Thoracic aorta (tissue), 2 donors: ENCODE results near the gene CAPN1. TPM values are rescaled to one million over a fixed set of nuclear protein-coding genes. Genes with fewer than 3 reads are reported as not detected.

Source experiments
- ATAC-seq: fragments of 150-250 bp; one replicate; pipeline ENCODE4 v1.8.0; 2017; ENCODE audit warnings: low read depth; ENCODE audit not compliant: insufficient number of reproducible peaks, low FRiP score
- DNase-seq: peaks from one replicate; pipeline ENCODE4 v3.0.0-alpha.2; 2020; ENCODE audit warnings: low spot score
- H3K27ac ChIP-seq, 2 donors: fragments of 200-600 bp; sonication (generic); 1 replicate in 1 of 2; 2 replicates in 1 of 2; pipeline ENCODE4 v1.5.1; 2016; ENCODE audit warnings: mild to moderate bottlenecking in 2 of 2, moderate library complexity in 2 of 2
- H3K27me3 ChIP-seq: fragments of 200-600 bp; sonication (generic); replicated peaks from 2 replicates; pipeline ENCODE4 v1.6.0; 2016; ENCODE audit warnings: mild to moderate bottlenecking; ENCODE audit not compliant: insufficient read depth
- H3K36me3 ChIP-seq: fragments of 200-600 bp; sonication (generic); one replicate; pipeline ENCODE4 v1.5.1; 2016
- H3K4me1 ChIP-seq, 2 donors: fragments of 200-600 bp; sonication (generic); 1 replicate in 1 of 2; 2 replicates in 1 of 2; pipeline versions ENCODE4 v1.5.1 to v1.6.0; 2016; ENCODE audit warnings: low read depth in 2 of 2, mild to moderate bottlenecking in 1 of 2; ENCODE audit not compliant: control insufficient read depth in 1 of 2
- H3K4me3 ChIP-seq: fragments of 200-600 bp; sonication (generic); 2 replicates; pipeline ENCODE4 v1.5.1; 2016; ENCODE audit warnings: mild to moderate bottlenecking
- H3K9me3 ChIP-seq: fragments of 200-600 bp; sonication (generic); 2 replicates; pipeline ENCODE4 v1.5.1; 2016
- CTCF ChIP-seq: fragments of 200-600 bp; sonication (generic); IDR thresholded peaks from one replicate; pipeline ENCODE4 v1.5.1; 2019; ENCODE audit warnings: antibody characterized with exemption
- total RNA-seq, 2 donors: library from RNA; depleted of rRNA; stranded (reverse); fragments of >200 nt; gene quantifications; one replicate each; pipeline versions ENCODE4 v1.1.0 to v1.2.3, GENCODE V29; 2016

CAPN1 gene
- total RNA-seq, 2 donors from 2014 or later, result 168 to 203 TPM

GRCh38 chr11:65134240-65134951, 47.3 kb upstream of the CAPN1 start, which contains the start of gene SYVN1:
Gene SYVN1, minus strand, starts transcription at chr11:65134519. Its CDS starts 918 bp downstream, at chr11:65133601.
- Histone ChIP-seq H3K36me3 (peaks cover 29% of the 10 kb centered on the region), H3K4me3 (peak within 1 kb of the TSS; percentile 81), H3K9me3 (no peaks in the 10 kb centered on the region), H3K4me1 (peaks cover 15 to 31% of the 10 kb centered on the region in 2 donors), H3K27me3 (no peaks in the 10 kb centered on the region), H3K27ac (peak within 1 kb of the TSS; percentile 94 to 100)
- DNase-seq (peak; percentile 65), ATAC-seq (peak; percentile 91)
- no peak for TF ChIP-seq CTCF

- H3K4me1 ChIP-seq, result peaks cover 15 to 31% of the 10 kb centered on the region in 2 donors
- H3K36me3 ChIP-seq, result peaks cover 22% of the 10 kb centered on the region
- H3K27ac ChIP-seq, result peak overlapping the region; percentile 94 to 100
- H3K4me3 ChIP-seq, result peak overlapping the region; percentile 81
- no peak for TF ChIP-seq CTCF
- no peaks in the 10 kb centered on the region for H3K27me3 ChIP-seq
- DNase-seq, result peak; percentile 73
- peak; percentile 98 for ATAC-seq
- H3K9me3 ChIP-seq, result no peaks in the 10 kb centered on the region
These were observed 46.6 kb upstream of the CAPN1 start for GRCh38 chr11:65134952-65135632.

GRCh38 chr11:65135633-65136145, 46.0 kb upstream of the CAPN1 start:
- H3K36me3 ChIP-seq, result peaks cover 17% of the 10 kb centered on the region
- DNase-seq (no peak), ATAC-seq (no peak)
- H3K4me1 ChIP-seq, result peaks cover 15 to 31% of the 10 kb centered on the region in 2 donors
- peak overlapping the region; percentile 81 for H3K4me3 ChIP-seq
- H3K27me3 ChIP-seq, result no peaks in the 10 kb centered on the region
- no peak for TF ChIP-seq CTCF
- H3K9me3 ChIP-seq, result no peaks in the 10 kb centered on the region
- peak overlapping the region; percentile 94 to 100 for H3K27ac ChIP-seq

GRCh38 chr11:65136515-65137096, 45.1 kb upstream of the CAPN1 start:
- H3K27me3 ChIP-seq, result no peaks in the 10 kb centered on the region
- H3K27ac ChIP-seq, result no peak overlapping the region
- no peaks in the 10 kb centered on the region for H3K9me3 ChIP-seq
- ATAC-seq, result no peak
- DNase-seq, result no peak
- peaks cover 15 to 31% of the 10 kb centered on the region in 2 donors for H3K4me1 ChIP-seq
- no peak for TF ChIP-seq CTCF
- H3K36me3 ChIP-seq, result peaks cover 8% of the 10 kb centered on the region
- no peak overlapping the region for H3K4me3 ChIP-seq
